SH-SY5Y (cell line): ENCODE results near the gene NCOR2.

ENCODE experiments used
- GATA2 ChIP-seq: IDR thresholded peaks from 2 replicates; pipeline ENCODE4 v1.6.1; 2011; ENCODE audit warnings: mild to moderate bottlenecking, low read depth, low read length
- GATA3 ChIP-seq: IDR thresholded peaks from 2 replicates; pipeline ENCODE4 v1.6.1; 2011; ENCODE audit warnings: low read depth, mild to moderate bottlenecking, low read length, moderate library complexity

DNA sequence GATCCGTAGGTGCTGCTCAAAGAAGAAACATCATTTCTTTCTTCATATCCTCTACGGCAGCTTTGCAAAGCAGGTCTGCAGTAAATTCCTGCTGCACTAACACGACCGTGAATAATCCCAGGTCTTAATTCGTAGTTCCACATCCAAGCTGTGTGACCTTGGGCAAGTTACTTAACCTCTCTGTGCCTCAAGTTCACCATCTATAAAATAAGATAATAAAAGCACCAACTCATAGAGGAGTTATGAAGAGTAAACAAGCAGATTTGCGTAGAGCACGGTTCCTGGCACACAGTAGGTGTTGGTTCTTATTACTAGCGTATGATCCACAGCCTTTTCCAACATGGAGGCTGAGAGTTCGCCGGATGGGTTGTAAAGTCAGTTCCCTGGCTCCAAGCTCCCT is 3.6 kb downstream of the NCOR2 start:
- TF ChIP-seq GATA2: no peak
- TF ChIP-seq GATA3: no peak
